ENCODE measurements around the gene COX14. TPM values are rescaled to one million over a fixed set of nuclear protein-coding genes. Genes with fewer than 3 reads are reported as not detected.
"Not testable (repeated sequence)": the region's sequence is repeated elsewhere in the genome, so short reads cannot be mapped to it uniquely, and the experiment has no call there.

Gene COX14
- total RNA-seq, 1 donor from 2014 or later = 41.5 TPM

DNA sequence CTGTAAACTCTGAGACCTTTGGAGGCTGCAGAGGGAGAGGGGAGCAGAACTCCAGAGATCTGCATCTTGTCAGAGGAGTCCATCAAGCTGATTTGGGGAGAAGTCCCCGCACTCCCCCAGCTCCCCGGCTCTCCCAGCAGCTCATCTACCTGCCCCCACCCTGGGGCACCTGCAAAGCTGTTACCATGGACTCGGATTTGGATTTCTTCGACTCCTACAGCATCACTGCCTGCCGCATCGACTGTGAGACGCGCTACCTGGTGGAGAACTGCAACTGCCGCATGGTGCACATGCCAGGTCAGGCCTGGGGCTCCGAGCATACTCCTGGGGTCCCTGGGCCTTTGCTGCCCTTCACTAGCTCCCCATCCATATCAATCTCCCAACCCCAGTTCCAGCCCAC is 33.8 kb upstream of the COX14 start:
- no peak for DNase-seq (ENCODE audit: extremely low spot score, unreplicated experiment)
- Mint-ChIP-seq H3K9me3 (ENCODE audit: unreplicated experiment) (no peaks in the 10 kb centered on the region), H3K4me1 (ENCODE audit: unreplicated experiment) (peaks cover 2% of the 10 kb centered on the region), H3K36me3 (ENCODE audit: unreplicated experiment) (no peaks in the 10 kb centered on the region), H3K4me3 (ENCODE audit: unreplicated experiment) (no peak overlapping the region), H3K27me3 (ENCODE audit: unreplicated experiment) (no peaks in the 10 kb centered on the region), H3K27ac (ENCODE audit: unreplicated experiment) (no peak overlapping the region)
- TF ChIP-seq, protein P1, sequence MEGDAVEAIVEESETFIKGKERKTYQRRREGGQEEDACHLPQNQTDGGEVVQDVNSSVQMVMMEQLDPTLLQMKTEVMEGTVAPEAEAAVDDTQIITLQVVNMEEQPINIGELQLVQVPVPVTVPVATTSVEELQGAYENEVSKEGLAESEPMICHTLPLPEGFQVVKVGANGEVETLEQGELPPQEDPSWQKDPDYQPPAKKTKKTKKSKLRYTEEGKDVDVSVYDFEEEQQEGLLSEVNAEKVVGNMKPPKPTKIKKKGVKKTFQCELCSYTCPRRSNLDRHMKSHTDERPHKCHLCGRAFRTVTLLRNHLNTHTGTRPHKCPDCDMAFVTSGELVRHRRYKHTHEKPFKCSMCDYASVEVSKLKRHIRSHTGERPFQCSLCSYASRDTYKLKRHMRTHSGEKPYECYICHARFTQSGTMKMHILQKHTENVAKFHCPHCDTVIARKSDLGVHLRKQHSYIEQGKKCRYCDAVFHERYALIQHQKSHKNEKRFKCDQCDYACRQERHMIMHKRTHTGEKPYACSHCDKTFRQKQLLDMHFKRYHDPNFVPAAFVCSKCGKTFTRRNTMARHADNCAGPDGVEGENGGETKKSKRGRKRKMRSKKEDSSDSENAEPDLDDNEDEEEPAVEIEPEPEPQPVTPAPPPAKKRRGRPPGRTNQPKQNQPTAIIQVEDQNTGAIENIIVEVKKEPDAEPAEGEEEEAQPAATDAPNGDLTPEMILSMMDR (IDR thresholded peaks at IDR 0.05) = no peak

DNA sequence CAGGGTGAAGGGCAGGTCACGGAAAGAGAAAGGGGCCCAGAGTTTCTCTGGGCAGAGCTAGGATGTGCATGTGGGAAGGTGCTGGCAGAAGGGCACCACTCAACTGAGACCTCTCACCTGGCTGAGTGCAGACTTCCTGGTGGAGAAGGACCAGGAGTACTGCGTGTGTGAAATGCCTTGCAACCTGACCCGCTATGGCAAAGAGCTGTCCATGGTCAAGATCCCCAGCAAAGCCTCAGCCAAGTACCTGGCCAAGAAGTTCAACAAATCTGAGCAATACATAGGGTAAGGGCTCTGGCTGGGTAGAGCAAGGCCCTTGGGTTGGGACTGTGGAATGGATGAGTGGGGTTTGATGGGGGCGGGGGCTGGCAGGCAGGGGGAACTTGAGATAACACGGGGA is 32.3 kb upstream of the COX14 start:
- DNase-seq (ENCODE audit: extremely low spot score, unreplicated experiment) = no peak
- H3K9me3 Mint-ChIP-seq (ENCODE audit: unreplicated experiment) = no peaks in the 10 kb centered on the region
- H3K27ac Mint-ChIP-seq (ENCODE audit: unreplicated experiment) = no peak overlapping the region
- peaks cover 9% of the 10 kb centered on the region for H3K4me1 Mint-ChIP-seq (ENCODE audit: unreplicated experiment)
- TF ChIP-seq, protein P1 (IDR thresholded peaks at IDR 0.05) = no peak
- H3K4me3 Mint-ChIP-seq (ENCODE audit: unreplicated experiment) = no peak overlapping the region
- no peaks in the 10 kb centered on the region for H3K27me3 Mint-ChIP-seq (ENCODE audit: unreplicated experiment)
- H3K36me3 Mint-ChIP-seq (ENCODE audit: unreplicated experiment) = no peaks in the 10 kb centered on the region

DNA sequence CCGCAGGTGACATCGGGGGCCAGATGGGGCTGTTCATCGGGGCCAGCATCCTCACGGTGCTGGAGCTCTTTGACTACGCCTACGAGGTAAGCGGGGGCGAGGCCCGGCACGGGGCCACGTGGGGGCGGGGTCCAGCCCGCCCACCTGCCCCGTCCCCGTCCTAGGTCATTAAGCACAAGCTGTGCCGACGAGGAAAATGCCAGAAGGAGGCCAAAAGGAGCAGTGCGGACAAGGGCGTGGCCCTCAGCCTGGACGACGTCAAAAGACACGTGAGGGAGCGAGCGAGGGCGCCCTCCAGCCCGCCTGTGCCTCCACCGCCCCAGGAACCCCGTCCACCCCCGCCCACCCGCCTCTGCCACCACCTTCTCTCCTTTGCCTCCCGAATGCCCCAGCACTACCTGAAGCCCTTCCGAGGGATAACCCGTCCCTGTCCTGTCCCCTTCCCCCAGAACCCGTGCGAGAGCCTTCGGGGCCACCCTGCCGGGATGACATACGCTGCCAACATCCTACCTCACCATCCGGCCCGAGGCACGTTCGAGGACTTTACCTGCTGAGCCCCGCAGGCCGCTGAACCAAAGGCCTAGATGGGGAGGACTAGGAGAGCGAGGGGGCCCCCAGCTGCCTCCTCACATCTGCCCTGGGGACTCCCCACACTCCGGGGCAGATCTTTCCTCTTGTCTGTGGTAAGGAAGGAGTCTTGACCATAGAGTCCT is 30.8 kb upstream of the COX14 start:
- Mint-ChIP-seq H3K27ac (ENCODE audit: unreplicated experiment) (no peak overlapping the region), H3K36me3 (ENCODE audit: unreplicated experiment) (no peaks in the 10 kb centered on the region), H3K4me1 (ENCODE audit: unreplicated experiment) (peaks cover 16% of the 10 kb centered on the region), H3K4me3 (ENCODE audit: unreplicated experiment) (no peak overlapping the region), H3K9me3 (ENCODE audit: unreplicated experiment) (no peaks in the 10 kb centered on the region), H3K27me3 (ENCODE audit: unreplicated experiment) (no peaks in the 10 kb centered on the region)
- no peak for DNase-seq (ENCODE audit: extremely low spot score, unreplicated experiment)
- TF ChIP-seq, protein P1 (IDR thresholded peaks at IDR 0.05) = no peak

DNA sequence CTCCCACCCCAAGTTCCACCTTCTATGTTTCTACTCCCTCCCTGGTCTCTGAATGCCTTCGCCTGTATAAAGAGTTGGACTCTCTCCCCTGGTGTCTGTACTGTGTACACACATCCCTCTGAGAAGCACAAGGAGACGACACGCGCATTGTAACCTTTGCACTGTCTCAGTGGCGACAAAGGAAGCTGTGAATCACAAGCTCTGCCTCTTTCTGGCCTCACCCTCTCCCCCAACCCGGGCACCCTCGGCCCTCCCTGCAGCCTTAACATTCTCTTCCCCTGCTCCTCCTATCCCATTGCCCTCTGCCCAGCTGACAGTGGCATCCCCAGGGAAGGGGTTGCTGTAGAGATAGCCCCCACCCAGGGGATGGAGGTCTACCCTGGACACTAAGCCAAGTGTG is 29.4 kb upstream of the COX14 start:
- TF ChIP-seq, protein P1 (IDR thresholded peaks at IDR 0.05) = no peak
- peaks cover 20% of the 10 kb centered on the region for H3K4me1 Mint-ChIP-seq (ENCODE audit: unreplicated experiment)
- DNase-seq (ENCODE audit: extremely low spot score, unreplicated experiment) = no peak
- no peaks in the 10 kb centered on the region for H3K27me3 Mint-ChIP-seq (ENCODE audit: unreplicated experiment)
- no peak overlapping the region for H3K4me3 Mint-ChIP-seq (ENCODE audit: unreplicated experiment)
- peaks cover 6% of the 10 kb centered on the region for H3K36me3 Mint-ChIP-seq (ENCODE audit: unreplicated experiment)
- H3K9me3 Mint-ChIP-seq (ENCODE audit: unreplicated experiment) = no peaks in the 10 kb centered on the region
- H3K27ac Mint-ChIP-seq (ENCODE audit: unreplicated experiment) = no peak overlapping the region

DNA sequence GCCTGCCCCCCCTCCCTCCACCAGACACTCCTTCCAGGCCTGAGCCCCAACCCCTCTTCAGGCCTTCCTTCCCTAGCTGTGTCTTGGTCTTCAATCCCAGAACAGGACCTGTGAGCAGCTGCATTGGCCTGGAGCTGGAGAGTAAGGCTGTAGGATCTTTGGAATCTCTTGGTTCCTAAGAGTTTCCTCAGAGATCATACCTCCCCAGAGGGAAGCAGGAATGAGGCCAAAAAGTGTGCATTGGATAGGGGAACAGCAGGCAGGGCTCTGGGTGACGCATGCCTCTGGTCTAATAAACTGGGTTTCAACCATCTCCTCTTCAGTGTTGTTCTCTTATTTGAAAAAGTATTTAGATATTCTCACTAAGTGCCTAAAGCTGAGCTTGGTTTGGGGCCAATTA is 28.7 kb upstream of the COX14 start:
- Mint-ChIP-seq H3K9me3 (ENCODE audit: unreplicated experiment) (no peaks in the 10 kb centered on the region), H3K36me3 (ENCODE audit: unreplicated experiment) (peaks cover 12% of the 10 kb centered on the region), H3K27ac (ENCODE audit: unreplicated experiment) (peak overlapping the region; percentile 91)

DNA sequence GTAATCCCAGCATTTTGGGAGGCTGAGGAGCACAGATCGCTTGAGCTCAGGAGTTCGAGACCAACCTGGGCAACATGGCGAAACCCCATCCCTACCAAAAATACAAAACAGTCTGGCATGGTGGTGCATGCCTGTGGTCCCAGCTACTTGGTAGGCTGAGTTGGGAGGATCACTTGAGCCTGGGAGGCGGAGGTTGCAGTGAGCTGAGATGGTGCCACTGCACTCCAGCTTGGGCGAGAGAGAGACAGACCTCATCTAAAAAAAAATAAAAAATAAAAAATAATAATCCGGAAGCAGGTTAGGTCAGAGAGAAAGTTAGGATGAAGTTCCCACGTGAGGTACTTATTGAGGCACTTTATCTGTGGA is 27.6 kb upstream of the COX14 start:
- Mint-ChIP-seq H3K27ac (ENCODE audit: unreplicated experiment) (peak overlapping the region; percentile 91), H3K4me3 (ENCODE audit: unreplicated experiment) (peak overlapping the region; percentile 85), H3K36me3 (ENCODE audit: unreplicated experiment) (peaks cover 14% of the 10 kb centered on the region), H3K4me1 (ENCODE audit: unreplicated experiment) (peaks cover 30% of the 10 kb centered on the region)
- not testable (repeated sequence) for DNase-seq (ENCODE audit: extremely low spot score, unreplicated experiment); H3K27me3 Mint-ChIP-seq (ENCODE audit: unreplicated experiment); H3K9me3 Mint-ChIP-seq (ENCODE audit: unreplicated experiment)

More for the DNA sequence above, 28.7 kb upstream of the COX14 start:
- TF ChIP-seq, protein P1 (IDR thresholded peaks at IDR 0.05) = no peak
- H3K4me3 Mint-ChIP-seq (ENCODE audit: unreplicated experiment) = peak overlapping the region; percentile 69
- H3K4me1 Mint-ChIP-seq (ENCODE audit: unreplicated experiment) = peaks cover 27% of the 10 kb centered on the region
- H3K27me3 Mint-ChIP-seq (ENCODE audit: unreplicated experiment) = no peaks in the 10 kb centered on the region
- DNase-seq (ENCODE audit: extremely low spot score, unreplicated experiment) = no peak

Measured in osteocyte (in vitro differentiated cells).